ENCODE results near the gene SOX14. TPM values are rescaled to one million over a fixed set of nuclear protein-coding genes. Genes with fewer than 3 reads are reported as not detected.

Gene SOX14
- total RNA-seq, 2 experiments from 2014 or later = not detected

- H3K4me1 Mint-ChIP-seq = peaks cover 5% of the 10 kb centered on the region
- peaks cover 77% of the 10 kb centered on the region for H3K27me3 Mint-ChIP-seq
- no peak for ATAC-seq (ENCODE audit: low read depth)
- H3K27ac Mint-ChIP-seq = no peak overlapping the region
- no peaks in the 10 kb centered on the region for H3K36me3 Mint-ChIP-seq
- DNase-seq = no peak
- H3K9me3 Mint-ChIP-seq = no peaks in the 10 kb centered on the region
- no peak overlapping the region for H3K4me3 Mint-ChIP-seq
- POLR2A ChIA-PET = no interaction called here
Measured at GRCh38 chr3:137772214-137772955, 8.3 kb downstream of the SOX14 start.

GRCh38 chr3:137778941-137779340 is 14.8 kb downstream of the SOX14 start:
- H3K27me3 Mint-ChIP-seq = peaks cover 11% of the 10 kb centered on the region
- POLR2A ChIA-PET = no interaction called here
- no peaks in the 10 kb centered on the region for H3K9me3 Mint-ChIP-seq
- H3K36me3 Mint-ChIP-seq = no peaks in the 10 kb centered on the region
- ATAC-seq (ENCODE audit: low read depth) (no peak), DNase-seq (no peak)
- no peaks in the 10 kb centered on the region for H3K4me1 Mint-ChIP-seq
- no peak overlapping the region for H3K27ac Mint-ChIP-seq
- no peak overlapping the region for H3K4me3 Mint-ChIP-seq

DNA sequence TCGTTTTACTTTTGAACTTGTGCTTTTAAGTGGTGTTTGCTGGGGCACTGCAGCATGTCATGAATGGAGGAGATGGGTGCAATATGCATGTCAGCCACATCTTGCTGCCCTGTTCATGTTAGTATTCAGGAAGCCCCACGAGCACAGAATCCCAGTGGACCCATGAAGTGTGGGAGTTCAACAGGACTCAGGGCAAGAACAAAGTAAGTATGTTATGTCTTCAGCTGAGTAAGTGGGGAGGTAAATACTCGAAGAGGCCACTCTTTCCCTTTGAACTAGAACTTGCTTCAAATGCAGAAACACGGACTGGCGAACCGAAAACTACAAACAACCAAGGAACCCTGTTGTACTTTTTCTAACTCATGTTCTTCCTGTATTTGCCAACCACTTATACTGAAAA is 23.4 kb downstream of the SOX14 start:
- H3K27me3 Mint-ChIP-seq = no peaks in the 10 kb centered on the region
- H3K27ac Mint-ChIP-seq = no peak overlapping the region
- ATAC-seq (ENCODE audit: low read depth) (no peak), DNase-seq (no peak)
- no peaks in the 10 kb centered on the region for H3K4me1 Mint-ChIP-seq
- H3K4me3 Mint-ChIP-seq = no peak overlapping the region
- no peaks in the 10 kb centered on the region for H3K9me3 Mint-ChIP-seq
- H3K36me3 Mint-ChIP-seq = no peaks in the 10 kb centered on the region
- POLR2A ChIA-PET = no interaction called here

DNA sequence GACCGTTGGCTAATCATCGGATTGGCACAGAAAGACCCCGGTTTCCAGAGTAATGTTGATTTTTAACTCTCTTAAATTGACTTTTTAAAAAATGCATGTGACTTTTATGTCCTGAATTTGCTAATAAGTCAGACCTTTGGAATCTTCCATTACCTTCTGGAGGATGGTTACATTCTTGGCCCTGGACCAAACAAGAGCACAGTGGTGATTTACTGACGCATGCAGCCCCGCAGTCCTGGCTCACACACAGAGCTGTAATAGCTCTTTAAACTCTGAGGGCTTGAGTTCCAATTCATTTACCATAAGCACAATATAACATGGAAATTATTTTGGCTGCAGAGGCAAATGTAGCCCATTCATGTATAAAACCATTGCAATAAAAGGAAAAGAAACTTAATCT is 25.1 kb downstream of the SOX14 start:
- DNase-seq (no peak), ATAC-seq (ENCODE audit: low read depth) (no peak)
- no peaks in the 10 kb centered on the region for H3K36me3 Mint-ChIP-seq
- H3K27ac Mint-ChIP-seq = no peak overlapping the region
- H3K4me1 Mint-ChIP-seq = no peaks in the 10 kb centered on the region
- H3K27me3 Mint-ChIP-seq = no peaks in the 10 kb centered on the region
- POLR2A ChIA-PET = no interaction called here
- H3K4me3 Mint-ChIP-seq = no peak overlapping the region
- no peaks in the 10 kb centered on the region for H3K9me3 Mint-ChIP-seq

DNA sequence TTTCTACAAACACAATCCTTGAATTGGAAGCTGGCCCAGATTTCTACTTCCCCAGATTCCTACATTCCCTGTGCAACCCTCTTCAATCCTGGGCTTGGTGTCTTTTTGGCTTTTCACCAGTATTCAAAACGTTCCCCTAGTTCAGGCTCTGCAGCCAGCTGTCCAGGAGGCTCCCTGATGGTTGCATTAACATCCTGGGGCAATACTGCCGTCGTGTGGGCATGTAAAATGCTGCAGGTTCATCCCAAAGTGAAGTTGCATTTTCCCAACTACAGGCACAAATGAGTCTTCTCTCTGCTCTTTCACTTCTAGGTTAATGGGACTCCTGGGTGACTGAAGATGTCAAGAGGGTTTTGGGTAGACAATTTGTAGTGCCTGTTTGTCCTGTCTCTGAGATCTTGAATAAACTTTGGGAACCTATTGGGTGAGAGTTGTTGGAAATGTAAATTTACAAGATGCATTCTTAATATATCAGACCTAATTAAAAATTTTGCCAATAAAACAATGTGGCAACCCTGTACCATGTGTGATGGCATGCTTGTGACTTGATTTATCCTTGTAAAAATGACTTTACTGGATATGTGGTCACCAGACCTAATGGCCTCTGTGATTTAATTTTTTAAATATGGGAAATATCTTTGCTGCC is 28.6 kb downstream of the SOX14 start:
- H3K36me3 Mint-ChIP-seq = no peaks in the 10 kb centered on the region

GRCh38 chr3:137796993-137797392 is 32.9 kb downstream of the SOX14 start:
- no peaks in the 10 kb centered on the region for H3K36me3 Mint-ChIP-seq
- H3K4me3 Mint-ChIP-seq = no peak overlapping the region
- H3K27me3 Mint-ChIP-seq = peaks cover 2% of the 10 kb centered on the region
- ATAC-seq (ENCODE audit: low read depth) (no peak), DNase-seq (no peak)
- H3K9me3 Mint-ChIP-seq = peaks cover 3% of the 10 kb centered on the region
- no peaks in the 10 kb centered on the region for H3K4me1 Mint-ChIP-seq
- POLR2A ChIA-PET = no interaction called here
- H3K27ac Mint-ChIP-seq = no peak overlapping the region

More for the DNA sequence above, 28.6 kb downstream of the SOX14 start:
- no peak overlapping the region for H3K27ac Mint-ChIP-seq
- DNase-seq (no peak), ATAC-seq (ENCODE audit: low read depth) (no peak)
- POLR2A ChIA-PET = no interaction called here
- H3K27me3 Mint-ChIP-seq = no peaks in the 10 kb centered on the region
- no peaks in the 10 kb centered on the region for H3K9me3 Mint-ChIP-seq
- H3K4me1 Mint-ChIP-seq = no peaks in the 10 kb centered on the region
- no peak overlapping the region for H3K4me3 Mint-ChIP-seq

DNA sequence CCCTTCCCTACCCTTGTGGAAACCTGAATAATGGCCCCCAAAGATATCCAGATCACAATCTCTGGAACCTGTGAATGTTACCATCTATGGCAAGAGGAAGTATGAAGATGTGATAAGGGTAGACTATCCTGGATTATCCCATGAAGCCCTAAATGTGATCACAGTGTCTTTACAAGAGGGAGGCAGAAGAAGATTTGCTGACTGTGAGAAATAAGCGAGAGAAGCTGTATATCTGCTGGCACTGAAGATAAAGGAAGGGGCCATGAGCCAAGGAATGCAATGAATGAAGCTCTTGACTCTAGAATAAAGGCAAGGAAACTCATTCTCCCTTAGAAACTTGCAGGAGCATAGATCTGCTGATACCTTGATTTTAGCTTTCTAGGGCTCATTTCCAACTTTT is 39.1 kb downstream of the SOX14 start:
- H3K27ac Mint-ChIP-seq = no peak overlapping the region
- H3K4me1 Mint-ChIP-seq = no peaks in the 10 kb centered on the region
- H3K36me3 Mint-ChIP-seq = no peaks in the 10 kb centered on the region
- peaks cover 3% of the 10 kb centered on the region for H3K9me3 Mint-ChIP-seq
- no peak overlapping the region for H3K4me3 Mint-ChIP-seq
- POLR2A ChIA-PET = no interaction called here
- ATAC-seq (ENCODE audit: low read depth) (no peak), DNase-seq (no peak)
- peaks cover 2% of the 10 kb centered on the region for H3K27me3 Mint-ChIP-seq

DNA sequence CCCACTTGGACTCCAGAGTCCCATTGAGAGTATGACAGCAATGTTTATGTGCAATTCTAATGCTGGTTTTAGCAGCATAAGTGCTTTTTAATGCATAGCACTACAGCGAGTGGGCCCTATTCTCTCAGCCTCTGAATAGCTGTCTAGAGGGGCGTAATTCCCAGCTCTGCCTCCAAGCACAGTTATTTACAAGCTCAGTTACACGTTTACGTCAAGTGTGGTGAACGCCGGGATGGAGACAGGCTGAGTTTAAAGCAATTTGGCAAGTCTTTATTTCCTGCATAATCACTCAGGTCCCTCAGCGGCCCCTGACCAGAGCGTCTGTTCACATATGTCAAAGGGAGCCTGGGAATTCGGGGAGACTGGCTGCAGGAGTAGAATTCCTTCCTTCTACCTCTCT is 43.9 kb downstream of the SOX14 start:
- Mint-ChIP-seq H3K27ac (no peak overlapping the region), H3K4me1 (no peaks in the 10 kb centered on the region)

DNA sequence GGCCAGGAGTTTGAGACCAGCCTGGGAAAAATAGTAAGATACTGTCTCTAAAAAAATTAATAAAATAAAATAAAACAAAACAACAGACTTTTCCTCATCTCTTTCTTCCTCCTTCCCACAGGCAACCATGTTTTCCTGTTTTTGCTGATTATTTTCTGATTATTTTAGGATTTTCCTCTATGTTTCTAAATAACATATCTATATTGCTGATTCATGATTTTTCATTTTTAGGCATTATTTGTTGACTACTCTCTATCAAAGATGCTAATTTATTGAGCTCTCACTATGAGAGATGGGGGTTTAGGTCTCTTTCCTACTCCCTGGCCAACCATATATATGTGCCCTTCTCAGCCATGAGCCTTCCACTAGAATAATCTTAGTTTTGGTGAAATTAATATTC is 45.4 kb downstream of the SOX14 start:
- DNase-seq (no peak), ATAC-seq (ENCODE audit: low read depth) (no peak)
- H3K4me1 Mint-ChIP-seq = no peaks in the 10 kb centered on the region
- H3K9me3 Mint-ChIP-seq = no peaks in the 10 kb centered on the region
- H3K36me3 Mint-ChIP-seq = no peaks in the 10 kb centered on the region
- peaks cover 2% of the 10 kb centered on the region for H3K27me3 Mint-ChIP-seq
- H3K27ac Mint-ChIP-seq = no peak overlapping the region
- H3K4me3 Mint-ChIP-seq = no peak overlapping the region
- POLR2A ChIA-PET = no interaction called here

More for the DNA sequence above, 43.9 kb downstream of the SOX14 start:
- Mint-ChIP-seq H3K27me3 (peaks cover 2% of the 10 kb centered on the region), H3K36me3 (no peaks in the 10 kb centered on the region), H3K9me3 (no peaks in the 10 kb centered on the region), H3K4me3 (no peak overlapping the region)
- DNase-seq = no peak
- POLR2A ChIA-PET = no interaction called here
- no peak for ATAC-seq (ENCODE audit: low read depth)

GRCh38 chr3:137812023-137812422 is 47.9 kb downstream of the SOX14 start:
- POLR2A ChIA-PET = no interaction called here
- DNase-seq (no peak), ATAC-seq (ENCODE audit: low read depth) (no peak)
- Mint-ChIP-seq H3K27ac (no peak overlapping the region), H3K4me3 (no peak overlapping the region), H3K36me3 (no peaks in the 10 kb centered on the region), H3K27me3 (peaks cover 2% of the 10 kb centered on the region), H3K4me1 (no peaks in the 10 kb centered on the region), H3K9me3 (no peaks in the 10 kb centered on the region)

DNA sequence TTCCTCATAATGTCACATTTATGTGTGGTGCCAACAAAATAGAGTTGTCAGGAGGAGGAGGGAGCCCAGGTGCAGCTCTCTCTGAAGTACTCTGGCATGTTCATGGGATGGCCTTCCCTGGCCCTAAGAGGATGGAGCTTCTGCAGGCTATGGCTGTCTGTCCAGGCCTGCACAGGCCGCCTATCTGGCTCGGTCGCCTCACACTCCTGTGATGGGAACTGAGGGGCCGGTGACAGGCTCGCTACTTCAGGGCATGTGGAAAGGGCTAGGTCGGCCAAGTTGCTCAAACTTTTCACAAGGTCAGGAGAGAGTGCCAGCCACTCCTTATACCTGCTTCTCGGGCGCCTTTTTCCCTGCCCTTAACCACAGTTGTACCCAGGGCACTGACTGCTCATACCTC is 51.1 kb downstream of the SOX14 start:
- no peaks in the 10 kb centered on the region for H3K4me1 Mint-ChIP-seq
- H3K9me3 Mint-ChIP-seq = no peaks in the 10 kb centered on the region
- DNase-seq (no peak), ATAC-seq (ENCODE audit: low read depth) (no peak)
- H3K27me3 Mint-ChIP-seq = no peaks in the 10 kb centered on the region
- POLR2A ChIA-PET = no interaction called here
- no peaks in the 10 kb centered on the region for H3K36me3 Mint-ChIP-seq
- H3K4me3 Mint-ChIP-seq = no peak overlapping the region
- no peak overlapping the region for H3K27ac Mint-ChIP-seq

Other genes starting within 250 kb of the SOX14 start
- not detected for gene CLDN18, start 245.8 kb downstream of the SOX14 start, total RNA-seq